Left ventricle myocardium inferior (tissue), 1 donor: ENCODE results near the gene ATXN7. TPM values are rescaled to one million over a fixed set of nuclear protein-coding genes. Genes with fewer than 3 reads are reported as not detected.

ENCODE experiments used
- DNase-seq: peaks from one replicate; pipeline ENCODE4 v3.0.0-alpha.2; 2020
- H3K27ac ChIP-seq: fragments of 200-600 bp; replicated peaks from 2 replicates; pipeline ENCODE4 v1.8.0; 2021
- H3K27me3 ChIP-seq: fragments of 200-600 bp; 2 replicates; pipeline ENCODE4 v1.8.0; 2021; ENCODE audit warnings: low read depth
- H3K36me3 ChIP-seq: fragments of 200-600 bp; 2 replicates; pipeline ENCODE4 v1.8.0; 2021
- H3K4me1 ChIP-seq: fragments of 200-600 bp; 2 replicates; pipeline ENCODE4 v1.8.0; 2021
- H3K4me3 ChIP-seq: fragments of 200-600 bp; 2 replicates; pipeline ENCODE4 v1.8.0; 2021; ENCODE audit warnings: mild to moderate bottlenecking, moderate library complexity
- H3K9me3 ChIP-seq: fragments of 200-600 bp; replicated peaks from 2 replicates; pipeline ENCODE4 v1.8.0; 2021
- intact Hi-C: fragments of 100-400 bp; cut with micrococcal nuclease; formaldehyde crosslinking; loops from one replicate; pipeline ENCODE4 v1.11.0; 2022
- total RNA-seq: library from RNA; stranded (reverse); fragmentation: NEBNext Ultra II Directional; extraction: Animal tissue kit (Norgen Biotek cat#: 25700); gene quantifications from one replicate; pipeline ENCODE4 v1.2.1, GENCODE V29; 2021
- TF ChIP-seq, protein P1 (sequence below): fragments of 200-600 bp; IDR thresholded peaks from 2 replicates; pipeline ENCODE4 v1.8.0; 2021; ENCODE audit warnings: antibody characterized with exemption, mild to moderate bottlenecking, borderline replicate concordance
- donor health status: DM: no; HTN: yes; CAD: no; lungs with severe emphysema.

ATXN7 gene
- total RNA-seq, 1 donor from 2014 or later = 12.1 TPM

DNA sequence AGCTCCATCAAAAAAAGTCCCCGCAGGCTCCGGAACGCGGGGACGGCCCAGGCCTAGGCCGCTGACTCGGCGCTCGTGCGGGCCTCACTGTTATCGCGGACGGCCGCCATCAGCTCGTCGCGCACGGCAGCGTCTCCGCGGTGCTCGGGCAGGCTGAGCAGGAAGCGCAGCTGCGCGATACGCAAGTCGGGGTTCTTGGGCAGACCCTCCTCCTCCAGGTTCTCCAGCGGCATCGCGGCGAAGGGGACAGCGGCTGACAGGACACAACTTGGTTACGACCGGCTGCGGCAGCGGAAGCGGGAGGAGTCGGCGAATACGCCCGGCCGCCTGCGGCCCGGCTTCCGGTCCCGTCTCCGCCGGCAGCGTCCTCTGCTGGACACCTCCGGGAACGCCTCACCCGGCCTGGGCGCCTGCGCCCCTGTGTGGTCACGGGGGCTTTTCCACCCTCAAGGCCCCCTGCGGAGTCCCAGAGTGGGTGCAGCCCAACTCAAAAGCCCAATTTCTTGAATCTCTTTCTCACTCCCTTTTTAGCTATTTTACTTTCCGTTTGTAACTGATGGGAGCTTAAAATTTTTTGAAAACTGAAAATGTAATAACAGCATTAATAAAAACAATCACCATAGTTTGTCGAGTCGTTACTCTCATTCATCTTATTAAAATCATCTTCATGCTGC lies 159.7 kb downstream of the ATXN7 start, which contains the start of gene PSMD6:
Gene PSMD6, minus strand, starts transcription at position 308 of the 674 bp plus-strand sequence. Its CDS starts 75 bp downstream, at position 233.
- Histone ChIP-seq H3K27me3 (peaks cover 6% of the 10 kb centered on the region), H3K27ac (peak within 1 kb of the TSS; percentile 84), H3K9me3 (no peaks in the 10 kb centered on the region), H3K36me3 (peaks cover 34% of the 10 kb centered on the region), H3K4me3 (peak within 1 kb of the TSS; percentile 94), H3K4me1 (peaks cover 43% of the 10 kb centered on the region)
- intact Hi-C loops = no loop called here
- peak; percentile 89 for DNase-seq
- TF ChIP-seq, protein P1, sequence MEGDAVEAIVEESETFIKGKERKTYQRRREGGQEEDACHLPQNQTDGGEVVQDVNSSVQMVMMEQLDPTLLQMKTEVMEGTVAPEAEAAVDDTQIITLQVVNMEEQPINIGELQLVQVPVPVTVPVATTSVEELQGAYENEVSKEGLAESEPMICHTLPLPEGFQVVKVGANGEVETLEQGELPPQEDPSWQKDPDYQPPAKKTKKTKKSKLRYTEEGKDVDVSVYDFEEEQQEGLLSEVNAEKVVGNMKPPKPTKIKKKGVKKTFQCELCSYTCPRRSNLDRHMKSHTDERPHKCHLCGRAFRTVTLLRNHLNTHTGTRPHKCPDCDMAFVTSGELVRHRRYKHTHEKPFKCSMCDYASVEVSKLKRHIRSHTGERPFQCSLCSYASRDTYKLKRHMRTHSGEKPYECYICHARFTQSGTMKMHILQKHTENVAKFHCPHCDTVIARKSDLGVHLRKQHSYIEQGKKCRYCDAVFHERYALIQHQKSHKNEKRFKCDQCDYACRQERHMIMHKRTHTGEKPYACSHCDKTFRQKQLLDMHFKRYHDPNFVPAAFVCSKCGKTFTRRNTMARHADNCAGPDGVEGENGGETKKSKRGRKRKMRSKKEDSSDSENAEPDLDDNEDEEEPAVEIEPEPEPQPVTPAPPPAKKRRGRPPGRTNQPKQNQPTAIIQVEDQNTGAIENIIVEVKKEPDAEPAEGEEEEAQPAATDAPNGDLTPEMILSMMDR = peak; percentile 99

GRCh38 chr3:64023861-64024223 lies 160.2 kb downstream of the ATXN7 start:
- TF ChIP-seq, protein P1 = no peak
- no peak for DNase-seq
- Histone ChIP-seq H3K27ac (peak overlapping the region; percentile 84), H3K4me3 (peak overlapping the region; percentile 94), H3K36me3 (peaks cover 29% of the 10 kb centered on the region), H3K4me1 (peaks cover 43% of the 10 kb centered on the region), H3K27me3 (peaks cover 12% of the 10 kb centered on the region), H3K9me3 (no peaks in the 10 kb centered on the region)
- intact Hi-C loops = no loop called here

- peaks cover 5% of the 10 kb centered on the region for H3K36me3 ChIP-seq
- peaks cover 33% of the 10 kb centered on the region for H3K4me1 ChIP-seq
- intact Hi-C loops = no loop called here
- H3K27ac ChIP-seq = no peak overlapping the region
- no peaks in the 10 kb centered on the region for H3K9me3 ChIP-seq
- H3K4me3 ChIP-seq = no peak overlapping the region
- peaks cover 25% of the 10 kb centered on the region for H3K27me3 ChIP-seq
- TF ChIP-seq, protein P1 = no peak
- DNase-seq = no peak
Measured at GRCh38 chr3:64026346-64026745, 162.7 kb downstream of the ATXN7 start.

DNA sequence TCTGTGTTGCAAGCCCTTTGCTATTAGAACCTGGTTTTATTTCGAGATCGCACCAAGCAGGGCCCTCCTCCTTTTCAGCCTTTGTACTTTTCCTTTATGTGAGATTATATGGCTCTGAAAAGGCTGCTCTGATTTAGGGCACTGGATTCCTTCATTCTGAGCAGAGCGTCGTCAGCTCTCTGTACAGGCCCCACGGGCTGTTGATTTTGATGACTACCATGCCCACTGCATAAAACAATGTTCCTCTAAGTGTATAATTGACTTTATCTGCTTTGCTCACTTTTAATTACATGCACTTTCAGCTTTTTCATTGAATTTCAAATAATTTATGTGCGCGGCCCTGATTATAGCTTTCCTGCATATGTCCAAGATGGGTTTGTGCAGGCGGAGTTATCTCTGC lies 164.0 kb downstream of the ATXN7 start:
- DNase-seq = no peak
- TF ChIP-seq, protein P1 = no peak
- intact Hi-C loops = loop anchor here (1.0 kb wide), 1 partner anchor 373 kb away; no protein-coding TSS in a partner anchor
- Histone ChIP-seq H3K9me3 (no peaks in the 10 kb centered on the region), H3K27me3 (peaks cover 25% of the 10 kb centered on the region), H3K36me3 (no peaks in the 10 kb centered on the region), H3K27ac (no peak overlapping the region), H3K4me1 (peaks cover 20% of the 10 kb centered on the region), H3K4me3 (no peak overlapping the region)

- H3K9me3 ChIP-seq = peaks cover 2% of the 10 kb centered on the region
- H3K36me3 ChIP-seq = no peaks in the 10 kb centered on the region
- intact Hi-C loops = loop anchor here (1.0 kb wide), 1 partner anchor 372 kb away; no protein-coding TSS in a partner anchor
- peaks cover 25% of the 10 kb centered on the region for H3K27me3 ChIP-seq
- peaks cover 11% of the 10 kb centered on the region for H3K4me1 ChIP-seq
- no peak overlapping the region for H3K4me3 ChIP-seq
- TF ChIP-seq, protein P1 = no peak
- DNase-seq = no peak
- no peak overlapping the region for H3K27ac ChIP-seq
Measured at GRCh38 chr3:64028754-64029153, 165.1 kb downstream of the ATXN7 start.
